MM.1S (cell line): ENCODE results near the gene BRD8.
A peak's percentile ranks its signal among the peaks of the same experiment; 100 is the strongest.

ENCODE experiments used
- DNase-seq: peaks from one replicate; pipeline ENCODE4 v3.0.0-alpha.2; 2015
- H2AFZ ChIP-seq: fragments of 300-600 bp; sonication (generic); 2 replicates; pipeline ENCODE4 v1.6.0; 2016; ENCODE audit warnings: antibody characterized with exemption, low read length
- H3F3A ChIP-seq: fragments of 300-600 bp; sonication (generic); 2 replicates; pipeline ENCODE4 v1.6.1; 2016; ENCODE audit warnings: mild to moderate bottlenecking, antibody characterized with exemption, low read length, moderate library complexity, mixed read lengths; ENCODE audit not compliant: insufficient read depth
- H3K27ac ChIP-seq: fragments of 300-600 bp; sonication (generic); 2 replicates; pipeline ENCODE4 v1.5.1; 2016; ENCODE audit warnings: mild to moderate bottlenecking, low read length
- H3K27me3 ChIP-seq: fragments of 300-600 bp; sonication (generic); replicated peaks from 2 replicates; pipeline ENCODE4 v1.6.0; 2016; ENCODE audit warnings: low read length; ENCODE audit not compliant: insufficient read depth
- H3K36me3 ChIP-seq: fragments of 300-600 bp; sonication (generic); replicated peaks from 2 replicates; pipeline ENCODE4 v1.6.1; 2016; ENCODE audit warnings: mild to moderate bottlenecking, low read length, mixed read lengths; ENCODE audit not compliant: insufficient read depth
- H3K4me1 ChIP-seq: fragments of 300-600 bp; sonication (generic); 2 replicates; pipeline ENCODE4 v1.6.1; 2016; ENCODE audit warnings: low read length, mixed read lengths
- H3K4me2 ChIP-seq: fragments of 300-600 bp; sonication (generic); 2 replicates; pipeline ENCODE4 v1.6.0; 2016; ENCODE audit warnings: low read depth, low read length
- H3K4me3 ChIP-seq: fragments of 300-600 bp; sonication (generic); 2 replicates; pipeline ENCODE4 v1.5.1; 2016; ENCODE audit warnings: low read length, mixed read lengths
- H3K79me2 ChIP-seq: fragments of 300-600 bp; sonication (generic); 2 replicates; pipeline ENCODE4 v1.6.1; 2016; ENCODE audit warnings: mixed run types, low read length, mixed read lengths
- H3K9ac ChIP-seq: fragments of 300-600 bp; sonication (generic); 2 replicates; pipeline ENCODE4 v1.6.1; 2016; ENCODE audit warnings: low read length, mixed read lengths
- H3K9me2 ChIP-seq: fragments of 300-600 bp; sonication (generic); replicated peaks from 2 replicates; pipeline ENCODE4 v1.6.1; 2016; ENCODE audit warnings: mild to moderate bottlenecking, low read length, mixed read lengths; ENCODE audit not compliant: insufficient read depth
- H3K9me3 ChIP-seq: fragments of 300-600 bp; sonication (generic); replicated peaks from 2 replicates; pipeline ENCODE4 v1.6.1; 2016; ENCODE audit warnings: mild to moderate bottlenecking, low read length, mixed read lengths; ENCODE audit not compliant: insufficient read depth
- H4K20me1 ChIP-seq: fragments of 300-600 bp; sonication (generic); 2 replicates; pipeline ENCODE4 v1.6.1; 2016; ENCODE audit warnings: mild to moderate bottlenecking, low read length, moderate library complexity, mixed read lengths; ENCODE audit not compliant: insufficient read depth
- CTCF ChIP-seq: fragments of 300-600 bp; sonication (generic); IDR thresholded peaks from 2 replicates; pipeline ENCODE4 v1.5.1; 2016; ENCODE audit warnings: antibody characterized with exemption, low read length, mixed read lengths
- EZH2 ChIP-seq: fragments of 300-600 bp; sonication (generic); optimal IDR thresholded peaks from 2 replicates; pipeline ENCODE3; 2017; ENCODE audit warnings: low read depth, mild to moderate bottlenecking, antibody characterized with exemption, low read length, mixed read lengths
- EZH2phosphoT487 ChIP-seq: fragments of 300-600 bp; sonication (generic); IDR thresholded peaks from 2 replicates; pipeline ENCODE4 v1.6.1; 2018; ENCODE audit warnings: antibody characterized with exemption, low read length

BRD8 gene

GRCh38 chr5:138177941-138178515 lies 402 bp downstream of the BRD8 start:
- TF ChIP-seq EZH2phosphoT487 (no peak), EZH2 (no peak), CTCF (no peak)
- no peaks in the 10 kb centered on the region for H3K9me2 ChIP-seq
- peaks cover 72% of the 10 kb centered on the region for H3K79me2 ChIP-seq
- DNase-seq = peak; percentile 42
- H3K4me2 ChIP-seq = peak overlapping the region; percentile 83
- peak overlapping the region; percentile 75 for H3K9ac ChIP-seq
- H3K9me3 ChIP-seq = no peaks in the 10 kb centered on the region
- peaks cover 5% of the 10 kb centered on the region; the same call in 1 of the 2 replicates for H3K4me1 ChIP-seq
- peaks cover 16% of the 10 kb centered on the region for H3K36me3 ChIP-seq
- H3K27ac ChIP-seq = peak overlapping the region; percentile 73; the same call in 1 of the 2 replicates
- no peaks in the 10 kb centered on the region for H4K20me1 ChIP-seq
- H2AFZ ChIP-seq = peak overlapping the region; percentile 87
- H3K4me3 ChIP-seq = peak overlapping the region; percentile 77
- H3F3A ChIP-seq = peaks cover 16% of the 10 kb centered on the region
- H3K27me3 ChIP-seq = no peaks in the 10 kb centered on the region

- no peak overlapping the region for H2AFZ ChIP-seq
- H3K27me3 ChIP-seq = no peaks in the 10 kb centered on the region
- DNase-seq = no peak
- peaks cover 16% of the 10 kb centered on the region for H3K79me2 ChIP-seq
- no peak for TF ChIP-seq CTCF
- no peak for TF ChIP-seq EZH2
- no peaks in the 10 kb centered on the region for H3K4me1 ChIP-seq
- H4K20me1 ChIP-seq = no peaks in the 10 kb centered on the region
- no peak overlapping the region for H3K27ac ChIP-seq
- H3F3A ChIP-seq = no peaks in the 10 kb centered on the region; the same call in 1 of the 2 replicates
- no peak overlapping the region for H3K9ac ChIP-seq
- no peak overlapping the region for H3K4me2 ChIP-seq
- no peak overlapping the region for H3K4me3 ChIP-seq
- no peaks in the 10 kb centered on the region for H3K9me2 ChIP-seq
- peaks cover 31% of the 10 kb centered on the region for H3K36me3 ChIP-seq
- no peaks in the 10 kb centered on the region for H3K9me3 ChIP-seq
Observed at GRCh38 chr5:138170299-138170698, 8.1 kb downstream of the BRD8 start.

GRCh38 chr5:138169124-138169523 lies 9.3 kb downstream of the BRD8 start:
- Histone ChIP-seq H3K79me2 (peaks cover 16% of the 10 kb centered on the region), H3K4me3 (no peak overlapping the region), H3K9ac (no peak overlapping the region), H3K4me1 (no peaks in the 10 kb centered on the region), H4K20me1 (no peaks in the 10 kb centered on the region), H2AFZ (no peak overlapping the region), H3F3A (no peaks in the 10 kb centered on the region; the same call in 1 of the 2 replicates), H3K27ac (no peak overlapping the region), H3K36me3 (peaks cover 39% of the 10 kb centered on the region), H3K9me2 (no peaks in the 10 kb centered on the region), H3K27me3 (no peaks in the 10 kb centered on the region), H3K9me3 (no peaks in the 10 kb centered on the region), H3K4me2 (no peak overlapping the region)
- no peak for DNase-seq
- no peak for TF ChIP-seq EZH2phosphoT487
- no peak for TF ChIP-seq EZH2
- TF ChIP-seq CTCF = no peak
